Measurements from ENCODE around the gene SENP6.
"Not testable (repeated sequence)": the region's sequence is repeated elsewhere in the genome, so short reads cannot be mapped to it uniquely, and the experiment has no call there.

SENP6 gene

GRCh38 chr6:75656479-75656878 is 54.8 kb downstream of the SENP6 start:
- DNase-seq (ENCODE audit: low read depth in 2 of 2, low spot score in 1 of 2) = no peak

GRCh38 chr6:75657327-75657726 is 55.6 kb downstream of the SENP6 start:
- DNase-seq (ENCODE audit: low read depth in 2 of 2, low spot score in 1 of 2) = no peak

DNA sequence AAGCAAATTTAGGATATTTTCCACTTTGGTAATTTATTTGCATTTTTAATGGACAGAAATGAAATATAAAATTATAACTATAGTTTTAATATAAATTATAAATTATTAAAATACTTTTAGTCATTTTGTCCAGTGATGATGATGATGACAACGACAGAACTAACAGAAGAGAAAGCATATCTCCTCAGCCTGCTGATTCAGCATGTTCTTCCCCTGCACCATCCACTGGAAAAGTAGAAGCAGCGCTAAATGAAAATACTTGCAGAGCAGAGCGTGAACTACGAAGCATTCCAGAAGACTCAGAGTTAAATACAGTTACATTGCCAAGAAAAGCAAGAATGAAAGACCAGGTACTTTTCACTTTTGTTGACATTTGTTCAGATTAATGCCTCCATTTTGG is 64.9 kb downstream of the SENP6 start:
- no peak for DNase-seq (ENCODE audit: low read depth in 2 of 2, low spot score in 1 of 2)

DNA sequence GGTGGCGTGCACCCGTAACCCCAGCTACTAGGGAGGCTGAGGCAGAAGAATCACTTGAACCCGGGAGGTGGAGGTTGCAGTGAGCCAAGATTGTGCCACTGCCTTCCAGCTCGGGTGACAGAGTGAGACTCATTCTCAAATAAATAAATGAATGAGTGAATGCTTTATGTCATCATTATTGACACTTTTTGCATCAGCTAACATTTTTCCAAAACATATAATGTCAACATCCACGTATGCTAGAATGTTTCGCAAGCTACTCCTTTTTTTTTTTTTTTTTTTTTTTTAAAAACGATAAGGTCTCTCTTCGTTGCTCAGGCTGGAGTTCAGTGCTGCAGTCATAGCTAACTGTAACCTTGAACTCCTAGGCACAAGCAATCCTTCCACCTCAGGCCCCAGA is 72.2 kb downstream of the SENP6 start:
- no peak for DNase-seq (ENCODE audit: low read depth in 2 of 2, low spot score in 1 of 2)

- no peak for DNase-seq (ENCODE audit: low read depth in 2 of 2, low spot score in 1 of 2)
These were observed 74.7 kb downstream of the SENP6 start for GRCh38 chr6:75676377-75676776.

DNA sequence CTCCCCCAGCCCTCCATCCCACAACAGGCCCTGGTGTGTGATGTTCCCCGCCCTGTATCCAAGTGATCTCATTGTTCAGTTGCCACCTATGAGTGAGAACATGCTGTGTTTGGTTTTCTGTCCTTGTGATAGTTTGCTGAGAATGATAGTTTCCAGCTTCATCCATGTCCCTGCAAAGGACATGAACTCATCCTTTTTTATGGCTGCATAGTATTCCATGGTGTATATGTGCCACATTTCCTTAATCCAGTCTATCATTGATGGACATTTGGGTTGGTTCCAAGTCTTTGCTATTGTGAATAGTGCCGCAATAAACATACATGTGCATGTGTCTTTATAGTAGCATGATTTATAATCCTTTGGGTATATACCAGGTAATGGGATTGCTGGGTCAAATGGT is 80.9 kb downstream of the SENP6 start:
- not testable (repeated sequence) for DNase-seq (ENCODE audit: low read depth in 2 of 2, low spot score in 1 of 2)

DNA sequence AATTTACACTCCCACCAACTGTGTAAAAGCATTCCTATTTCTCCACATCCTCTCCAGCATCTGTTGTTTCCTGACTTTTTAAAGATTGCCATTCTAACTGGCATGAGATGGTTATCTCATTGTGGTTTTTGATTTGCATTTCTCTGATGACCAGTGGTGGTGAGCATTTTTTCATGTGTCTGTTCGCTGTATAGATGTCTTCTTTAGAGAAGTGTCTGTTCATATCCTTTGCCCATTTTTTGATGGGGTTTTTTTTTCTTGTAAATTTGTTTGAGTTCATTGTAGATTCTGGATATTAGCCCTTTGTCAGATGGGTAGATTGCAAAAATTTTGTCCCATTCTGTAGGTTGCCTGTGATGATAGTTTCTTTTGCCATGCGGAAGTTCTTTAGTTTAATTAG is 81.3 kb downstream of the SENP6 start:
- not testable (repeated sequence) for DNase-seq (ENCODE audit: low read depth in 2 of 2, low spot score in 1 of 2)

DNA sequence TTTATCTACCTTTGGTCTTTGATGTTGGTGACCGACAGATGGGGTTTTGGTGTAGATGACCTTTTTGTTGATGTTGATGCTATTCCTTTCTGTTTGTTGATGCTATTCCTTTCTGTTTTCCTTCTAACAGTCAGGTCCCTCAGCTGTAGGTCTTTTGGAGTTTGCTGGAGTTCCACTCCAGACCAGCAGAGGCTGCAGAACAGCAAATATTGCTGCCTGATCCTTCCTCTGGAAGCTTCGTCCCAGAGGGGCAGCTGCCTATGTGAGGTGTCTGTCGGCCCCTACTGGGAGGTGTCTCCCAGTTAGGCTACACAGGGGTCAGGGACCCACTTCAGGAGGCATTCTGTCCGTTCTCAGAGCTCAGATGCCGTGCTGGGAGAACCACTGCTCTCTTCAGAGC is 85.9 kb downstream of the SENP6 start:
- DNase-seq (ENCODE audit: low read depth in 2 of 2, low spot score in 1 of 2) = not testable (repeated sequence)

DNA sequence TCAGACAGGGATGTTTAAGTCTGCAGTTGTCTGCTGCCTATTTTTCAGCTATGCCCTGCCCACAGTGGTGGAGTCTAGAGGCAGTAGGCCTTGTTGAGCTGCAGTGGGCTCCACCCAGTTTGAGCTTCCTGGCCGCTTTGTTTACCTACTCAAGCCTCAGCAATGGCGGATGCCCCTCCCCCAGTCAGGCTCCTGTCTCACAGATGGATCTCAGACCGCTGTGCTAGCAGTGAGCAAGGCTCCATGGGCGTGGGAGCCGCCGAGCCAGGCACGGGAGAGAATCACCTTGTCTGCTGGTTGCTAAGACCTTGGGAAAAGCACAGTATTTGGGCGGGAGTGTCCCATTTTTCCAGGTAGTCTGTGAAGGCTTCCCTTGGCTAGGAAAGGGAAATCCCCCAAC is 86.3 kb downstream of the SENP6 start:
- DNase-seq (ENCODE audit: low read depth in 2 of 2, low spot score in 1 of 2) = not testable (repeated sequence)

DNA sequence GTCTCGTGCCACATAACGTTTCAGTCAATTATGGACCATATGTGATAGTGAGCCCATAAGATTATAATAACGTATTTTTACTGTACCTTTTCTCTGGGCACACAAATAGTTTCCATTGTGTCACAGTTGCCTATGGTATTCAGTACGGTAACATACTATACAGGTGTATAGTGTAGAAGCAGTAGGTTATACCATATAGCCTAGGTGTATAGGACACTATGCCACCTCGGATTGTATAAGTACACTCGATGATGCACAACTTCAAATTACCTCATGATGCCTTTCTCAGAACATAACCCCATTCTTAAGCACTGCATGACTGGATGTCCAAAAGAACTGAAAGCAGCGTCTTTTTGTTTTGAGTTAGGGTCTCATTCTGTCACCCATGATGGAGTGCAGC is 87.9 kb downstream of the SENP6 start:
- DNase-seq (ENCODE audit: low read depth in 2 of 2, low spot score in 1 of 2) = no peak

DNA sequence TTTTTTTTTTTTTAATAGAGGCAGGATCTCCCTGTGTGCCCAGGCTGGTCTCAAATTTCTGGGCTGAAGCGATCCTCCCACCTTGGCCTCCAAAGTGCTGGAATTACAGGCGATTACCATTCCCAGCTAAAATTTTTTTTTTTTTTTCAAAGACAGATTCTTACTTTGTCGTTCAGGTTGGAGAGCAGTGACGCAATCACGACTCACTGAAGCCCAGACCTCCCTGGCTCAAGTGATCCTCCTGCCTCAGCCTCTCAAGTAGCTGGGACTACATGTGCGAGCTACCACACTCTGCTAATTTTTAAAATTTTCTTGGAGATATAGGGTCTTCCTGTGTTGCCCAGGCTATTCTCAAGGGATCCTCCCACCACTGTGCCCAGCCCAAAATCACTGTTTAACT is 89.3 kb downstream of the SENP6 start:
- DNase-seq (ENCODE audit: low read depth in 2 of 2, low spot score in 1 of 2) = no peak

DNA sequence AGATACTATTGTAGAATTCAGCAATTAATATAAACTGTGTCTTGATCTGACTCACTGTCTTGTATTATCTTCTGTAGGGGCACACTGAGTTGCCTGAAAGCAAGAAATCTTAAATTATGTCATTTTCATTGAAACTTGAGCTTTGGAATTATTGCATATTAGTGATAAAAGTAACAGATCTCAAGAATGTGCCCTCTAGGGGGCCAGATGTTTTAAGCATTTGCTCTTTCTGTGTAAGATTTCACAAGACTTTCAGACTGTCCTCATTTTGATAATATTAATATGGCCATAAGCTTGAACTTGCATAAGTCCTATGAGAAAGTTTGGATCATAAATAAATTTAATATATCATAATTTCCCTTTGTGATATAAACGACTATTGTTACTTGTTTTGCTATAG is 91.9 kb downstream of the SENP6 start:
- no peak for DNase-seq (ENCODE audit: low read depth in 2 of 2, low spot score in 1 of 2)

DNA sequence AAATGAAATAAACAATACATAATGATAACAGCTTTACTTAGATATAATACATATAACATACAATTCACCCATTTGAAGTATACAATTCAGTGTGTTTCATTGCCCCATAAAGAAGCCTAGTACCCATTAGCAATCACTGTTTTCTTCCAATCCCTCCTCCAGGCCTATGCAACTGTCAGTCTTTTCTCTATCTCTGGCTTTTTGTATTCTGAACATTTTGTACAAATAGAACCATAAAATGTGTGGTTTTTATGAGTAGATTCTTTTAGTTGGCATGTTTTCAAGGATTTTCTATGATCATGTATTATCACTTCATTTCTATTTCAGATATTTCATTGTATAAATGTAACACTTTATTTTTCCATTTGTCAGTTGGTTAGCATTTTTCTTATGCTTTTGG is 92.7 kb downstream of the SENP6 start:
- DNase-seq (ENCODE audit: low read depth in 2 of 2, low spot score in 1 of 2) = no peak

DNA sequence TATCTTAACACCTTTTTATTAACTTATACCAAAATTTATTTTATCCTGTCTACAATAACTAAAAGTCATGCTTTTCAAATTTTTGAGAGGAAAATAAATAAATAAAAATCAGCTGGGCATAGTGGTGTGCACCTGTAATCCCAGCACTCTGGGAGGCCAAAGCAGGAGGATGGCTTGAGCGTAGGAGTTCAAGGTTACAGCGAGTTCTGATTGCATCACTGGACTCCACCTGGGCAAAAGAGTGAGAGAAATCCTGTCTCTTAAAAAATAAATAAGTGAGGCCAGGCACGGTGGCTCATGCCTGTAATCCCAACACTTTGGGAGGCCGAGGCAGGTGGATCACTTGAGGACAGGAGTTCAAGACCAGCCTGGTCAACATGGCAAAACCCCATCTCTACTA is 106.7 kb downstream of the SENP6 start:
- DNase-seq (ENCODE audit: low read depth in 2 of 2, low spot score in 1 of 2) = not testable (repeated sequence)

DNA sequence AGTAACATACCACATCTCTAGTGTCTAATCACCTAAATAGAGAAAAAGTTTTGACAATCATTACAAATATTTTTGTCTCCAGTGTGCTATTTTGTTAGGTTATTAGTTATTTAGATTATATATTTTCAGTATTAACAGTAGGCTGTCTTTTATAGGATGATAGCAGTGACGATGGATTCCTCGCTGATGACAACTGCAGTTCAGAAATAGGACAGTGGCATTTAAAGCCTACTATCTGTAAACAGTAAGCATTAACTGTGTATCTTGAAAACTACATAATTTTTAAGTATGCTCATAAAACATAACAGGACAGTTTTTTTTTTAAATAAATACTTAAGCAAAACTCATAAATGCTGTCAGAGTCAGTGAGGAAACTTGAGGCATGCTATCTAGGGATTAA is 109.5 kb downstream of the SENP6 start:
- DNase-seq (ENCODE audit: low read depth in 2 of 2, low spot score in 1 of 2) = no peak

DNA sequence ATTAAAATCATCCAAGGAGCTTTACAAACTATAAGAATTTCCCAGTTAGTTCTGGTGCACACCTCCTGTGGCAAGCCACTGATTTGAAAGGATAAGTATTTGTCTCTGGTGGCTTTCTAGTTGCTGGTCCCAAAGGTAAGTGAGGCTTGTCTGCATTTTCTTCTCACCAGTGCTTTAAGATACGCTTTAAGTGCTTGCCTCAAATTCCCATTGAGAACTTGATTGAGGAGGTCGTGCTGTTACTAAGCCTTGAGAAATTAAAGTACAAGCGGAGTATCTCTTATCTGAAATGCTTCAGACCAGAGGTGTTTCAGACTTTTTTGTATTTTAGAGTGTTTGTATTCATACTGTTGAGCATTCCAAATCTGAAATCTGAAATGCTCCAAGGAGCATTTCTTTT is 117.5 kb downstream of the SENP6 start:
- DNase-seq (ENCODE audit: low read depth in 2 of 2, low spot score in 1 of 2) = no peak

- DNase-seq (ENCODE audit: low read depth in 2 of 2, low spot score in 1 of 2) = no peak
These were observed 121.7 kb downstream of the SENP6 start for GRCh38 chr6:75723382-75723781.

- DNase-seq (ENCODE audit: low read depth in 2 of 2, low spot score in 1 of 2) = no peak
These were observed 125.5 kb downstream of the SENP6 start for GRCh38 chr6:75727206-75727605.

GRCh38 chr6:75731029-75731428 is 129.3 kb downstream of the SENP6 start:
- not testable (repeated sequence) for DNase-seq (ENCODE audit: low read depth in 2 of 2, low spot score in 1 of 2)

- no peak for DNase-seq (ENCODE audit: low read depth in 2 of 2, low spot score in 1 of 2)
These were observed 134.0 kb downstream of the SENP6 start for GRCh38 chr6:75735491-75736186.

DNA sequence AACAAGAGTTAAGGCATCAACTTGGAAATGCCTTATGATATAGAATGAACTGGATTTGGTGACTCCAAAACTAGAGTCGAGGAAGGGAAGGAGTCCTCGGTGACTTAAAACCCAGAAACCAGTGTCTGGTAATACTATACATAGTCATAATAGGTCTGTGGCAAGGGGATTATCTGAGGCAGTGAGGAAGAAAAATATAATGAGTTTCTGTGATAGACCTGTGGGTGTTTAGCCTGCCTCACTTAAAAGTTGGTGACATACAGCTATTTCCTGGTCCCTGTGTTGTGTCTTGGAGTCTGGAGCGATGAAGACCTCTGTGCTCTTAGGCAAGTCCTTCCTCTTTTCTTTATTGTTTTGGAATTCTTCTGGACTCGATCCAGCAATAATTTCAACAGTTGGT is 142.3 kb downstream of the SENP6 start:
- DNase-seq (ENCODE audit: low read depth in 2 of 2, low spot score in 1 of 2) = no peak

DNA sequence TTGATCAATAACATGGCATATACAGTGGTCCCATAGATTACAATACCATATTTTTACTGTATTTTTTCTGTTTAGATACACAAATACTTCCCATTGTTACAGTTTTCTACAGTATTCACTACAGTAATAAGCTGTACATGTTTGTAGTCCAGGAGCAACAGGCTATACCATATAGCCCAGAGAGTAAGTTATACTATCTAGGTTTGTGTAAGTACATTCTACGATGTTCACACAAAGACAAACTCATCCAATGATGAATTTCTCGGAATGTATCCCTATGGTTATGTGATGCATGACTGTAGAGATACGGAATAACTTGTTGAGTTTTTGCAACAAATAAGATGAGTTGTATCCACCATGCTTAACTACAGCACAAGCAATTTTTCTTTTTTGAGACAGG is 143.7 kb downstream of the SENP6 start:
- DNase-seq (ENCODE audit: low read depth in 2 of 2, low spot score in 1 of 2) = no peak

DNA sequence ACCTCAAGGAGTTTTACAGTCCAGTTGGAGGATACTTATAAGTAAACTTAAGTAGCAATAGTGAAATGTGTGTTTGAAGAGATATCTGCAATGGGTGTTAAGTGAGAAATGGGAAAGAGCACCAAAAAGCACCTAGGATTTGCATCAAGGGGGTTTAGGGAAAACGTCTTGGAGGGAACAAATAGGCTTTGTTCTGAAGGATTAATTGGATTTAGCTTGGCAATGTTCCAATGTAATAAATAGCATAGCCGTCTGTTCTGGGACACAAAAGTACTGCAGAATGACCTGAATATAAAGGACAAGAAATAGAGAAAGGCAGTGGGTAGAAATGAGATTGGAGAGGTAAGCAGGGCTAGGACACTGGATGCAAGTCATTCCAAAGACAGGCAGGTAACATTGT is 144.5 kb downstream of the SENP6 start:
- no peak for DNase-seq (ENCODE audit: low read depth in 2 of 2, low spot score in 1 of 2)
